RWPE2 (cell line): Measurements from ENCODE around the gene YJEFN3.
A peak's percentile ranks its signal among the peaks of the same experiment; 100 is the strongest.

Experiments used
- ATAC-seq: fragments of 200-7000 bp; cut with Tn5 transposase; 3 replicates; pipeline ENCODE4 v1.9.1; 2021; ENCODE audit warnings: low read depth
- DNase-seq: peaks from one replicate; pipeline ENCODE4 v3.0.0-alpha.2; 2020; ENCODE audit warnings: low spot score
- H3K27ac ChIP-seq: fragments of 450-650 bp; 2 replicates; pipeline ENCODE4 v1.5.1; 2017; ENCODE audit warnings: mild to moderate bottlenecking; ENCODE audit not compliant: poor library complexity, severe bottlenecking
- H3K27me3 ChIP-seq: fragments of 250-450 bp; sonication (Bioruptor Pico); 2 replicates; pipeline ENCODE4 v1.5.1; 2021; ENCODE audit warnings: mild to moderate bottlenecking, moderate library complexity; ENCODE audit not compliant: insufficient read depth, poor library complexity, severe bottlenecking
- H3K36me3 ChIP-seq: fragments of 250-450 bp; sonication (Bioruptor Pico); 2 replicates; pipeline ENCODE4 v1.5.1; 2020; ENCODE audit warnings: low read depth, mild to moderate bottlenecking, moderate library complexity
- H3K4me1 ChIP-seq: fragments of 250-450 bp; sonication (Bioruptor Pico); 2 replicates; pipeline ENCODE4 v1.5.1; 2021; ENCODE audit warnings: mild to moderate bottlenecking, moderate library complexity; ENCODE audit not compliant: insufficient read depth, poor library complexity, severe bottlenecking
- H3K4me3 ChIP-seq: fragments of 250-450 bp; sonication (Bioruptor Pico); 2 replicates; pipeline ENCODE4 v1.5.1; 2021; ENCODE audit warnings: mild to moderate bottlenecking, moderate library complexity; ENCODE audit not compliant: severe bottlenecking
- H3K9me3 ChIP-seq: fragments of 250-450 bp; sonication (Bioruptor Pico); 2 replicates; pipeline ENCODE4 v1.5.1; 2021; ENCODE audit warnings: mild to moderate bottlenecking, moderate library complexity; ENCODE audit not compliant: severe bottlenecking
- CTCF ChIP-seq: fragments of 450-650 bp; IDR thresholded peaks from one replicate; pipeline ENCODE4 v1.5.1; 2017; ENCODE audit warnings: mild to moderate bottlenecking, moderate library complexity; ENCODE audit not compliant: poor library complexity, severe bottlenecking

The YJEFN3 gene

GRCh38 chr19:19553670-19554069 lies 25.0 kb downstream of the YJEFN3 start:
- no peaks in the 10 kb centered on the region for H3K27me3 ChIP-seq
- DNase-seq (no peak), ATAC-seq (no peak)
- H3K9me3 ChIP-seq = no peaks in the 10 kb centered on the region
- no peak overlapping the region for H3K4me3 ChIP-seq
- no peaks in the 10 kb centered on the region for H3K4me1 ChIP-seq
- no peak overlapping the region for H3K27ac ChIP-seq
- no peaks in the 10 kb centered on the region for H3K36me3 ChIP-seq
- TF ChIP-seq CTCF = no peak

GRCh38 chr19:19554074-19555023 lies 25.6 kb downstream of the YJEFN3 start:
- Histone ChIP-seq H3K4me1 (no peaks in the 10 kb centered on the region), H3K27ac (no peak overlapping the region), H3K27me3 (no peaks in the 10 kb centered on the region), H3K36me3 (no peaks in the 10 kb centered on the region), H3K9me3 (no peaks in the 10 kb centered on the region), H3K4me3 (no peak overlapping the region)
- TF ChIP-seq CTCF = peak; percentile 66
- ATAC-seq = no peak
- peak; percentile 57 for DNase-seq

- Histone ChIP-seq H3K9me3 (no peaks in the 10 kb centered on the region), H3K27ac (no peak overlapping the region), H3K36me3 (no peaks in the 10 kb centered on the region), H3K4me3 (no peak overlapping the region), H3K4me1 (no peaks in the 10 kb centered on the region), H3K27me3 (no peaks in the 10 kb centered on the region)
- DNase-seq (no peak), ATAC-seq (no peak)
- no peak for TF ChIP-seq CTCF
Measured at GRCh38 chr19:19558055-19558454, 29.3 kb downstream of the YJEFN3 start.

- Histone ChIP-seq H3K27ac (no peak overlapping the region), H3K36me3 (no peaks in the 10 kb centered on the region), H3K4me1 (no peaks in the 10 kb centered on the region), H3K9me3 (no peaks in the 10 kb centered on the region), H3K27me3 (no peaks in the 10 kb centered on the region), H3K4me3 (no peak overlapping the region)
- ATAC-seq (no peak), DNase-seq (peak; percentile 53)
- TF ChIP-seq CTCF = no peak
Measured at GRCh38 chr19:19558636-19559035, 29.9 kb downstream of the YJEFN3 start.

GRCh38 chr19:19559931-19560330 lies 31.2 kb downstream of the YJEFN3 start:
- no peak overlapping the region for H3K27ac ChIP-seq
- DNase-seq (no peak), ATAC-seq (no peak)
- no peaks in the 10 kb centered on the region for H3K36me3 ChIP-seq
- H3K4me1 ChIP-seq = no peaks in the 10 kb centered on the region
- H3K4me3 ChIP-seq = no peak overlapping the region
- TF ChIP-seq CTCF = no peak
- no peaks in the 10 kb centered on the region for H3K27me3 ChIP-seq
- H3K9me3 ChIP-seq = no peaks in the 10 kb centered on the region
